ENCODE data around the gene PAM.

PAM gene

GRCh38 chr5:102799017-102799416 lies 43.9 kb downstream of the PAM start:
- in situ Hi-C loops (cut with HindIII; ENCODE audit: low sequenced_read_pairs) = no loop called here
- no peak overlapping the region for H3K4me3 ChIP-seq (ENCODE audit: low read depth, low read length)
- DNase-seq (ENCODE audit: low read depth) = no peak
- TF ChIP-seq CTCF (IDR thresholded peaks at IDR 0.05; ENCODE audit: low read depth, low read length, missing control alignments) = no peak

GRCh38 chr5:102800427-102800826 lies 45.3 kb downstream of the PAM start:
- TF ChIP-seq CTCF (IDR thresholded peaks at IDR 0.05; ENCODE audit: low read depth, low read length, missing control alignments) = no peak
- no peak overlapping the region for H3K4me3 ChIP-seq (ENCODE audit: low read depth, low read length)
- in situ Hi-C loops (cut with HindIII; ENCODE audit: low sequenced_read_pairs) = no loop called here
- no peak for DNase-seq (ENCODE audit: low read depth)

GRCh38 chr5:102801371-102801770 lies 46.3 kb downstream of the PAM start:
- no peak overlapping the region for H3K4me3 ChIP-seq (ENCODE audit: low read depth, low read length)
- no peak for TF ChIP-seq CTCF (IDR thresholded peaks at IDR 0.05; ENCODE audit: low read depth, low read length, missing control alignments)
- DNase-seq (ENCODE audit: low read depth) = no peak
- in situ Hi-C loops (cut with HindIII; ENCODE audit: low sequenced_read_pairs) = no loop called here

DNA sequence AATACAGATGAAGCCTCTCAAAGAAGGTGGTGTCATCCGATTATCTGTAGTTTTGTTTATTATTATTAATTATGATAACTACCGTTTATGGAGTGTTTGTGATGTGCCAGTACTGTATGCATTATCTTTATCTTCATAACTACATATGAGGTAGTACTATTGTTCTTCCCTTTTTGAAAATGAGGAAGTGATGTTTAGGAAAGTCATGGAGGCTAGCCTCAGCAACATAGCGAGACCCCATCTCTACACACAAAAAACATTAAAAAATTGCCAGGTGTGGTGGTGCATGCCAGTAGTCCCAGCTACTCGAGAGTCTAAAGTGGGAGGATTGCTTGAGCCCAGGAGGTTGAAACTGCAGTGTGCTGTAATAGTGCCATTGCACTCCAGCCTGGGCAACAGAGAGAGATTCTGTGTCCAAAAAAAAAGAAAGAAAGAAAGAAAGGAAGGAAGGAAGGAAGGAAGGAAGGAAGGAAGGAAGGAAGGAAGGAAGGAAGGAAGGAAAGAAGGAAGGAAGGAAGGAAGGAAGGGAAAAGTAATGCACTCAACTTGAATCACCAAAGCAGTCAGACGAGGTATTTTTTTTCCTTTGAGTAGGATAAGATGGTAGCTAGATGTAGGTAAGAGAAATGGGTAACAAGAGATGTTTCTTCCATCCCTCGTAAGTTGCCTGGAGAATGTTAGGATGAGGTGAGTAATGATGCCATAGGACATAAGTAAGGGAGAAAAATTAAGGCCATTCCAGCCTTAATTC lies 47.8 kb downstream of the PAM start:
- DNase-seq (ENCODE audit: low read depth) = no peak
- H3K4me3 ChIP-seq (ENCODE audit: low read depth, low read length) = no peak overlapping the region
- in situ Hi-C loops (cut with HindIII; ENCODE audit: low sequenced_read_pairs) = no loop called here
- TF ChIP-seq CTCF (IDR thresholded peaks at IDR 0.05; ENCODE audit: low read depth, low read length, missing control alignments) = no peak

GRCh38 chr5:102807878-102808502 lies 52.9 kb downstream of the PAM start:
- peak; percentile 29 for DNase-seq (ENCODE audit: low read depth)
- no peak overlapping the region for H3K4me3 ChIP-seq (ENCODE audit: low read depth, low read length)
- TF ChIP-seq CTCF (IDR thresholded peaks at IDR 0.05; ENCODE audit: low read depth, low read length, missing control alignments) = no peak
- in situ Hi-C loops (cut with HindIII; ENCODE audit: low sequenced_read_pairs) = no loop called here

DNA sequence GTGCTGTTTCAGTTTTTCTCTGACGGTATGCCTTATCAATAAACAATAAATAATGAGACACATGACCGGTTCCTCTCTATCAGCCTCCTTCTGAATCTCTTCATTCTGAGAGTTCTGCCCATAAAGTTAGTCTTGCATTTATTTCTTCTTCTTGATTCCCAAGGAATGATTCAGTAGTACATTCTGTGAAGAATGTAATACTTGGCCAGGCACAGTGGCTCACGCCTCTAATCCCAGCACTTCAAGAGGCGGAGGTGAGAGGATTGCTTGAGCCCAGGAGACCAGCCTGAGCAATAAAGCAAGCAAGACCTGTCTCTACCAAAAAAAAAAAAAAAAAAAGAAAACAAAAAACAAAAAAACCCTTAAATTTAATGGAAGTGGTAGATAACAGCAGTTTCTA lies 53.9 kb downstream of the PAM start:
- H3K4me3 ChIP-seq (ENCODE audit: low read depth, low read length) = no peak overlapping the region
- no peak for DNase-seq (ENCODE audit: low read depth)
- no peak for TF ChIP-seq CTCF (IDR thresholded peaks at IDR 0.05; ENCODE audit: low read depth, low read length, missing control alignments)
- in situ Hi-C loops (cut with HindIII; ENCODE audit: low sequenced_read_pairs) = no loop called here

All from astrocyte of the cerebellum (primary cell).